ENCODE results near the gene CAPZB. TPM values are rescaled to one million over a fixed set of nuclear protein-coding genes. Genes with fewer than 3 reads are reported as not detected.

Gene CAPZB
- total and polyA plus RNA-seq, 2 of the 4 experiments (the other 2 are of a cell fraction): 216 to 304 TPM

GRCh38 chr1:19342062-19342750 lies 143.1 kb downstream of the CAPZB start:
- H4K5ac ChIP-seq (ENCODE audit: low read depth, low read length): no peak overlapping the region
- ATAC-seq (ENCODE audit: low read depth): no peak
- no peak overlapping the region for H4K8ac ChIP-seq (ENCODE audit: low read depth in 2 of 2, low read length in 2 of 2)
- H3K36me3 ChIP-seq (ENCODE audit: control insufficient read depth, insufficient read depth, low read length): peaks cover 74% of the 10 kb centered on the region
- H2BK20ac ChIP-seq (ENCODE audit: low read depth, low read length): no peak overlapping the region
- H3K4ac ChIP-seq (ENCODE audit: low read depth, low read length): no peak overlapping the region
- peak overlapping the region; percentile 53 for H2AFZ ChIP-seq (replicated peaks; ENCODE audit: low read length, poor library complexity)
- H2BK5ac ChIP-seq (ENCODE audit: low read depth, low read length, poor library complexity, severe bottlenecking): no peak overlapping the region
- no peak overlapping the region for H3K9ac ChIP-seq (ENCODE audit: low read depth, low read length)
- no peaks in the 10 kb centered on the region for H3K27me3 ChIP-seq (ENCODE audit: control insufficient read depth, insufficient read depth, low read length)
- no peak overlapping the region for H3K27ac ChIP-seq (ENCODE audit: insufficient read depth, low read length)
- no peak overlapping the region for H2AK5ac ChIP-seq (ENCODE audit: low read depth, low read length)
- TF ChIP-seq POLR2A (IDR thresholded peaks at IDR 0.05; ENCODE audit: low read depth, low read length) (no peak), FOS (IDR thresholded peaks at IDR 0.05; ENCODE audit: low read depth, low read length) (no peak), CHD1 (IDR thresholded peaks at IDR 0.05; ENCODE audit: low read depth, low read length) (no peak), RAD21 (IDR thresholded peaks at IDR 0.05; ENCODE audit: low read length) (no peak), RFX5 (IDR thresholded peaks at IDR 0.05; ENCODE audit: low read depth, low read length) (no peak), CTCF (conservative IDR thresholded peaks at IDR 0.05; ENCODE audit: low read depth, low read length) (no peak), RCOR1 (IDR thresholded peaks at IDR 0.05; ENCODE audit: insufficient replicate concordance, low read length) (no peak), BHLHE40 (IDR thresholded peaks at IDR 0.05; ENCODE audit: low read depth, low read length) (no peak), MAZ (IDR thresholded peaks at IDR 0.05; ENCODE audit: borderline replicate concordance, low read depth, low read length) (no peak), ELK1 (IDR thresholded peaks at IDR 0.05; ENCODE audit: borderline replicate concordance, low read depth, low read length) (no peak), CEBPB (IDR thresholded peaks at IDR 0.05; ENCODE audit: low read depth, low read length) (no peak), MXI1 (IDR thresholded peaks at IDR 0.05; ENCODE audit: borderline replicate concordance, low read depth, low read length) (no peak), SMC3 (IDR thresholded peaks at IDR 0.05; ENCODE audit: low read depth, low read length) (no peak)
- TF ChIP-seq, protein P1, sequence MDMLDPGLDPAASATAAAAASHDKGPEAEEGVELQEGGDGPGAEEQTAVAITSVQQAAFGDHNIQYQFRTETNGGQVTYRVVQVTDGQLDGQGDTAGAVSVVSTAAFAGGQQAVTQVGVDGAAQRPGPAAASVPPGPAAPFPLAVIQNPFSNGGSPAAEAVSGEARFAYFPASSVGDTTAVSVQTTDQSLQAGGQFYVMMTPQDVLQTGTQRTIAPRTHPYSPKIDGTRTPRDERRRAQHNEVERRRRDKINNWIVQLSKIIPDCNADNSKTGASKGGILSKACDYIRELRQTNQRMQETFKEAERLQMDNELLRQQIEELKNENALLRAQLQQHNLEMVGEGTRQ (IDR thresholded peaks at IDR 0.05; ENCODE audit: low read depth, low read length): no peak
- 71% methylated on average over 5 of the region's 27 CpGs; no CpG with 5 or more reads in 1 of the 2 experiments for WGBS, 2 experiments (ENCODE audit: extremely low coverage in 2 of 2, insufficient read length in 1 of 2)
- no peaks in the 10 kb centered on the region for H3K9me3 ChIP-seq (ENCODE audit: control insufficient read depth, insufficient read depth, low read length)
- H3K9me1 ChIP-seq (ENCODE audit: insufficient read depth, low read length): peaks cover 6% of the 10 kb centered on the region; the same call in 1 of the 2 replicates
- no peak overlapping the region for H3K56ac ChIP-seq (ENCODE audit: extremely low read depth, insufficient read depth, low read length)
- H3K18ac ChIP-seq (ENCODE audit: low read depth, low read length): no peak overlapping the region
- H2BK15ac ChIP-seq (ENCODE audit: low read depth, low read length): no peak overlapping the region
- no peak overlapping the region for H3K4me2 ChIP-seq (ENCODE audit: low read depth, low read length)
- H2BK120ac ChIP-seq (ENCODE audit: low read depth, low read length): no peak overlapping the region
- ChIA-PET POLR2A (ENCODE audit: unreplicated experiment) (no interaction called here), CTCF (interaction anchor here (1.5 kb wide), 1 partner anchor 312 kb away, joined by 4 read pairs; no protein-coding TSS in a partner anchor)
- in situ Hi-C loops (cut with MboI; ENCODE audit: low sequenced_read_pairs): loop anchor here (5.0 kb wide), 1 partner anchor 305 kb away; no protein-coding TSS in a partner anchor
- dilution Hi-C loops (cut with HindIII; ENCODE audit: low sequenced_read_pairs, unreplicated experiment): no loop called here
- no peak for DNase-seq
- H4K20me1 ChIP-seq (ENCODE audit: insufficient read depth, low read length): peaks cover 36% of the 10 kb centered on the region
- no peak overlapping the region for H3K4me3 ChIP-seq (ENCODE audit: insufficient read depth, low read depth, low read length)
- peaks cover 8 to 33% of the 10 kb centered on the region in 2 experiments for H3K79me1 ChIP-seq (ENCODE audit: low read depth in 1 of 2, low read length in 2 of 2)
- intact Hi-C loops (cut with micrococcal nuclease): no loop called here
- no peak overlapping the region for H2AK9ac ChIP-seq (replicated peaks; ENCODE audit: low read depth, low read length, poor library complexity)
- no peak overlapping the region for H3K23ac ChIP-seq (ENCODE audit: low read depth, low read length)
- H3K4me1 ChIP-seq (ENCODE audit: control insufficient read depth, insufficient read depth, low read length): no peaks in the 10 kb centered on the region
- H4K91ac ChIP-seq (ENCODE audit: insufficient read depth, low read depth, low read length): no peak overlapping the region
- BruUV-seq (replicated peaks): no TSS peak
- H3K14ac ChIP-seq (replicated peaks; ENCODE audit: low read depth, low read length): no peak overlapping the region
